ENCODE measurements around the gene CXCR4. TPM values are rescaled to one million over a fixed set of nuclear protein-coding genes. Genes with fewer than 3 reads are reported as not detected.
"Not testable (repeated sequence)": the region's sequence is repeated elsewhere in the genome, so short reads cannot be mapped to it uniquely, and the experiment has no call there.

The CXCR4 gene
- total RNA-seq, 2 donors from 2014 or later, result 11.9 to 12.4 TPM

DNA sequence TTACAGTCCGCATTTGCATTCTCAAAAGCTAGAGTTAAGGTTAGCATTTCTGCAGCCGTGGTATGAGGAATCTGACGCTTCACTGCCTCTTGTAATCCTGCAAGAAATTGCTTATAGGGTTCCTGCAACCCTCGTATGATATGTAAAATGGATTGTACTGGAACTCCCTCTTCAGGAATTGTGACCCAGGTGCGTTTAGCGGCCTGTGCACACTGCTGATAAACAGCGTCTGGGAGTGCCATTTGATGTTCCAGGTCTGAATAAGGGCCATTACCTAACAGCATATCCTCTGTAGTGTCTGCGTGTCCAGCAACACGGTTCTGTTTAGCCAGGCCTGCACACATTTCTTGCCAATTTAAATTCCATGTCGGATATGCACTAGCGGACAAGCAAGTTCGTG, 42.5 kb downstream of the CXCR4 start:
- Histone ChIP-seq H3K27ac (no peak overlapping the region), H3K36me3 (no peaks in the 10 kb centered on the region), H3K27me3 (no peaks in the 10 kb centered on the region), H3K4me3 (no peak overlapping the region), H3K9me3 (no peaks in the 10 kb centered on the region), H3K4me1 (no peaks in the 10 kb centered on the region)
- DNase-seq (ENCODE audit: low spot score), result no peak
- TF ChIP-seq, protein P1, sequence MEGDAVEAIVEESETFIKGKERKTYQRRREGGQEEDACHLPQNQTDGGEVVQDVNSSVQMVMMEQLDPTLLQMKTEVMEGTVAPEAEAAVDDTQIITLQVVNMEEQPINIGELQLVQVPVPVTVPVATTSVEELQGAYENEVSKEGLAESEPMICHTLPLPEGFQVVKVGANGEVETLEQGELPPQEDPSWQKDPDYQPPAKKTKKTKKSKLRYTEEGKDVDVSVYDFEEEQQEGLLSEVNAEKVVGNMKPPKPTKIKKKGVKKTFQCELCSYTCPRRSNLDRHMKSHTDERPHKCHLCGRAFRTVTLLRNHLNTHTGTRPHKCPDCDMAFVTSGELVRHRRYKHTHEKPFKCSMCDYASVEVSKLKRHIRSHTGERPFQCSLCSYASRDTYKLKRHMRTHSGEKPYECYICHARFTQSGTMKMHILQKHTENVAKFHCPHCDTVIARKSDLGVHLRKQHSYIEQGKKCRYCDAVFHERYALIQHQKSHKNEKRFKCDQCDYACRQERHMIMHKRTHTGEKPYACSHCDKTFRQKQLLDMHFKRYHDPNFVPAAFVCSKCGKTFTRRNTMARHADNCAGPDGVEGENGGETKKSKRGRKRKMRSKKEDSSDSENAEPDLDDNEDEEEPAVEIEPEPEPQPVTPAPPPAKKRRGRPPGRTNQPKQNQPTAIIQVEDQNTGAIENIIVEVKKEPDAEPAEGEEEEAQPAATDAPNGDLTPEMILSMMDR (IDR thresholded peaks at IDR 0.05), result no peak

GRCh38 chr2:136072621-136073020, 45.3 kb downstream of the CXCR4 start:
- Histone ChIP-seq H3K36me3 (no peaks in the 10 kb centered on the region), H3K27ac (no peak overlapping the region), H3K27me3 (no peaks in the 10 kb centered on the region), H3K9me3 (no peaks in the 10 kb centered on the region), H3K4me3 (no peak overlapping the region), H3K4me1 (no peaks in the 10 kb centered on the region)
- TF ChIP-seq, protein P1 (IDR thresholded peaks at IDR 0.05), result no peak
- no peak for DNase-seq (ENCODE audit: low spot score)

DNA sequence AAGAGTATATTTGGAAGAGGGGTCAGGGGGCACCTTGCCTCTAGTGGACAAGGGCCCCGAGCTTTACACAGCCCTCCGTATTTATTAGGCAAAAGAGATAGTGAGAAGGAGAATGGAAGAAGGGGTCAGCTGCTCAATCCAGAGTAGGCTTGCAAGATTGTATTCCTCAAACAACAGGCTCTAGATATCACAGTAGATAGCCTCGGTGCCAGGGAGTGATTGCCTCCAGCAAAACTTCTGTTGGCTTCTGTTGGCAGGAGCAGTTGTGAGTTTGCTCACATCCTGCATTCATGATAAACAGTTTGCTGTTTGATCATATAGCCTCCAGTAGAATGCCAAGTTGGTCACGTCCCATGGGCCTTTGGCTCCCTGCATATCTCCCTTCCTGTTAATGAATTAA, 46.1 kb downstream of the CXCR4 start:
- H3K4me1 ChIP-seq; H3K27ac ChIP-seq; DNase-seq (ENCODE audit: low spot score); H3K9me3 ChIP-seq; H3K36me3 ChIP-seq; H3K4me3 ChIP-seq; H3K27me3 ChIP-seq: not testable (repeated sequence)

DNA sequence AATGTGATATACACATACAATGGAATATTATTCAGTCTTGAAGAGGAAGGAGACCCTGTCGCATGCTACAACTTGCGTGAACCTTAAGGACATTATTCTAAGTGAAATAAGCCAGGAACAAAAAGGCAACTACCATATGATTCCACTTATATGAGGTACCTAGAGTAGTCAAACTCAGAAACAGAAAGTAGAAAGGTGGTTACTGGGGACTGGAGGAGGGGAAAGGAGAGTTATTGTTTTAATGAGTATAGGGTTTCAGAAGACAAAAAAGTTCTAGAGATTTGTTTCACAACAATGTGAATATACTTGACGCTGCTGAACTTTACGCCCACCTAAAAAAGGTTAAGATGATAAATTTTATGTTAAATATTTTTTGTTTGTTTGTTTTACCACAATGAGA, 47.0 kb downstream of the CXCR4 start:
- DNase-seq (ENCODE audit: low spot score), result no peak
- no peak overlapping the region for H3K4me3 ChIP-seq
- H3K27me3 ChIP-seq, result no peaks in the 10 kb centered on the region
- no peaks in the 10 kb centered on the region for H3K9me3 ChIP-seq
- H3K27ac ChIP-seq, result no peak overlapping the region
- TF ChIP-seq, protein P1 (IDR thresholded peaks at IDR 0.05), result no peak
- no peaks in the 10 kb centered on the region for H3K36me3 ChIP-seq
- H3K4me1 ChIP-seq, result no peaks in the 10 kb centered on the region

- no peaks in the 10 kb centered on the region for H3K36me3 ChIP-seq
- no peaks in the 10 kb centered on the region for H3K4me1 ChIP-seq
- H3K9me3 ChIP-seq, result no peaks in the 10 kb centered on the region
- no peak overlapping the region for H3K27ac ChIP-seq
- TF ChIP-seq, protein P1 (IDR thresholded peaks at IDR 0.05), result no peak
- DNase-seq (ENCODE audit: low spot score), result no peak
- H3K27me3 ChIP-seq, result no peaks in the 10 kb centered on the region
- no peak overlapping the region for H3K4me3 ChIP-seq
These were observed 48.2 kb downstream of the CXCR4 start for GRCh38 chr2:136069773-136070172.

- Histone ChIP-seq H3K4me1 (no peaks in the 10 kb centered on the region), H3K9me3 (no peaks in the 10 kb centered on the region), H3K27ac (no peak overlapping the region), H3K36me3 (no peaks in the 10 kb centered on the region), H3K27me3 (no peaks in the 10 kb centered on the region), H3K4me3 (no peak overlapping the region)
- no peak for DNase-seq (ENCODE audit: low spot score)
- TF ChIP-seq, protein P1 (IDR thresholded peaks at IDR 0.05), result no peak
These were observed 49.2 kb downstream of the CXCR4 start for GRCh38 chr2:136068581-136069227.

All from right atrium auricular region (tissue), 2 donors.